HG02610 (cell line): ENCODE results near the gene IL17B.

ENCODE experiments used
- ATAC-seq: cut with Tn5 transposase; IDR thresholded peaks from one replicate; pipeline ENCODE4 v1.9.1; 2021; ENCODE audit warnings: mild to moderate bottlenecking, moderate library complexity; ENCODE audit not compliant: unreplicated experiment

The IL17B gene

GRCh38 chr5:149325894-149326293 is 53.2 kb downstream of the IL17B start:
- ATAC-seq, result no peak

- no peak for ATAC-seq
Measured at GRCh38 chr5:149325166-149325735, 53.8 kb downstream of the IL17B start.

GRCh38 chr5:149324641-149325040 is 54.5 kb downstream of the IL17B start:
- ATAC-seq, result no peak
